ENCODE results near the gene HHATL. TPM values are rescaled to one million over a fixed set of nuclear protein-coding genes. Genes with fewer than 3 reads are reported as not detected.

The HHATL gene
- total and polyA plus RNA-seq, 8 donors: 0.29 to 1.3 (median 1.0) TPM; not detected in 1

- no peak for ATAC-seq
- intact Hi-C loops (cut with DNase I): no loop called here
- peak overlapping the region in 1 of 2 donors; percentile 31 for H3K27ac ChIP-seq
- H3K4me1 ChIP-seq: peaks cover 7 to 31% of the 10 kb centered on the region in 2 donors
- no peak for TF ChIP-seq CTCF (IDR thresholded peaks at IDR 0.05)
- no peaks in the 10 kb centered on the region for H3K9me3 ChIP-seq
- DNase-seq: peak in 1 of 4 donors; percentile 81
- peaks cover 0 to 40% of the 10 kb centered on the region in 2 donors for H3K36me3 ChIP-seq
- H3K4me3 ChIP-seq: no peak overlapping the region
- H3K27me3 ChIP-seq: no peaks in the 10 kb centered on the region
Measured at GRCh38 chr3:42658771-42659390, 43.7 kb downstream of the HHATL start.

DNA sequence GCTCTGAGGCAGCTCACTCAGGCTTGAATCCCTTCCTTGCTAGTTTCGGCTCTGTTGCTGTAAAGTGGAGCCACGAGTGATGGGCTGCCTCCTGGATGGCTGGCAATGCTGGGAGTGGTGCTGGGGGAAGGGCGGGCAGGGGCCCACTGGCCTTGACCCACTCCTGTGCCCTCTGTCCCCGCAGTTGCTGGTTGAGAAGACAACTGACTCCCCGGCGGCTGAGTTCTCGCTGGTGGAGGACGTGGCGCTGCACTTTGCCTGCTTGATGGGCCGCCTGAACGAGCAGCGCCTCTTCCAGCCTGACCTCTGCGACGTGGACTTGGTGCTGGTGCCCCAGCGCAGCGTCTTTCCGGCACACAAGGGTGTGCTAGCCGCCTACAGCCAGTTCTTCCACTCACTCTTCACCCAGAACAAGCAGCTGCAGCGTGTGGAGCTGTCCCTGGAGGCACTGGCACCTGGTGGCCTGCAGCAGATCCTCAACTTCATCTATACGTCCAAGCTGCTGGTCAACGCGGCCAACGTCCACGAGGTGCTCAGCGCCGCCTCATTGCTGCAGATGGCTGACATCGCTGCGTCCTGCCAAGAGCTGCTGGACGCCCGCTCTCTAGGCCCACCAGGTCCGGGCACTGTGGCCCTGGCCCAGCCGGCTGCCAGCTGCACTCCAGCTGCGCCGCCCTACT lies 44.4 kb downstream of the HHATL start:
- H3K4me1 ChIP-seq: peaks cover 12 to 37% of the 10 kb centered on the region in 2 donors
- no peaks in the 10 kb centered on the region for H3K27me3 ChIP-seq
- H3K27ac ChIP-seq: peak overlapping the region in 1 of 2 donors; percentile 31
- ATAC-seq (no peak), DNase-seq (peak in 1 of 4 donors; percentile 78)
- intact Hi-C loops (cut with DNase I): no loop called here
- no peak for TF ChIP-seq CTCF (IDR thresholded peaks at IDR 0.05)
- H3K9me3 ChIP-seq: no peaks in the 10 kb centered on the region
- no peak overlapping the region for H3K4me3 ChIP-seq
- H3K36me3 ChIP-seq: peaks cover 0 to 39% of the 10 kb centered on the region in 2 donors

DNA sequence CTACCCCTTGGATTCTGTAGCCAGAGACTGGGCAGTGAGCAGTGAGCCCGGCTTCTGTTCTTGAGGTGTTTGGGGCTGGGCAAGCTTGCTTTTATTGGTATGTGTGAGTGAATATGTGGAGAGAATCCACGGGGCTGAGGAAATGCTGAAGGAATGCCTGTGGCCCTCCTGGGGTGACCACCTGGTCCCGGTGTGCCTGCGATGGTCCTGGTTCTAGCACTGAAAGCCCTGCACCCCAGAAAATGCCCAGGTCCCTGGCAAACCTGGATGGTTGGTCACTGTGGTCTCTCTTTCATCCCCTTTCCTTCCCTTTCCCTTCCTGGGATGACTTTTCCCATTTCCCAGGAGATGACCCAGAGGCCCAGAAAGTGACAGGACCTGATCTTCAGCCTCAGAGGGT lies 44.9 kb downstream of the HHATL start:
- H3K27ac ChIP-seq: no peak overlapping the region
- H3K4me3 ChIP-seq: no peak overlapping the region
- intact Hi-C loops (cut with DNase I): no loop called here
- no peak for ATAC-seq
- H3K9me3 ChIP-seq: no peaks in the 10 kb centered on the region
- peaks cover 0 to 39% of the 10 kb centered on the region in 2 donors for H3K36me3 ChIP-seq
- H3K4me1 ChIP-seq: peaks cover 16 to 43% of the 10 kb centered on the region in 2 donors
- H3K27me3 ChIP-seq: no peaks in the 10 kb centered on the region
- DNase-seq: no peak
- no peak for TF ChIP-seq CTCF (IDR thresholded peaks at IDR 0.05)

- H3K4me1 ChIP-seq: peaks cover 24 to 50% of the 10 kb centered on the region in 2 donors
- no peak overlapping the region for H3K27ac ChIP-seq
- DNase-seq (peak in 1 of 4 donors; percentile 45), ATAC-seq (no peak)
- peaks cover 0 to 35% of the 10 kb centered on the region in 2 donors for H3K36me3 ChIP-seq
- H3K4me3 ChIP-seq: no peak overlapping the region
- no peaks in the 10 kb centered on the region for H3K9me3 ChIP-seq
- TF ChIP-seq CTCF (IDR thresholded peaks at IDR 0.05): no peak
- intact Hi-C loops (cut with DNase I): no loop called here
- H3K27me3 ChIP-seq: no peaks in the 10 kb centered on the region
Measured at GRCh38 chr3:42656680-42657610, 45.7 kb downstream of the HHATL start.
